Keratinocyte (primary cell): Measurements from ENCODE around the gene USH2A. TPM values are rescaled to one million over a fixed set of nuclear protein-coding genes. Genes with fewer than 3 reads are reported as not detected.

Source experiments
- DNase-seq: peaks from one replicate; pipeline ENCODE4 v3.0.0-alpha.2; 2011; ENCODE audit warnings: low read depth, missing footprints, low spot score
- FAIRE-seq: peaks from 2 replicates; lab custom pipeline; 2011; peaks lifted over from hg19 to GRCh38; lab: Jason Lieb, UNC
- H2AFZ ChIP-seq: 2 replicates; pipeline ENCODE4 v1.6.0; 2012; ENCODE audit warnings: low read length, control low read depth, inconsistent platforms; ENCODE audit not compliant: control insufficient read depth
- H3K27ac ChIP-seq: 2 replicates; pipeline ENCODE4 v1.5.1; 2011; ENCODE audit warnings: low read length; ENCODE audit not compliant: control insufficient read depth, insufficient read depth
- H3K27me3 ChIP-seq: 3 replicates; pipeline ENCODE4 v1.6.0; 2011; ENCODE audit warnings: low read length; ENCODE audit not compliant: control insufficient read depth, insufficient read depth; ENCODE audit errors: extremely low read depth
- H3K36me3 ChIP-seq, 2 experiments: 2 replicates in 1 of 2; 3 replicates in 1 of 2; pipeline ENCODE4 v1.5.1; 2011; ENCODE audit warnings: low read length in 2 of 2, mild to moderate bottlenecking in 1 of 2; ENCODE audit not compliant: control insufficient read depth in 2 of 2, insufficient read depth in 2 of 2; ENCODE audit errors: extremely low read depth in 1 of 2
- H3K4me1 ChIP-seq: 3 replicates; pipeline ENCODE4 v1.5.1; 2011; ENCODE audit warnings: low read length; ENCODE audit not compliant: control insufficient read depth, insufficient read depth; ENCODE audit errors: extremely low read depth
- H3K4me2 ChIP-seq: 3 replicates; pipeline ENCODE4 v1.6.0; 2011; ENCODE audit warnings: low read depth, low read length; ENCODE audit not compliant: control insufficient read depth, insufficient read depth; ENCODE audit errors: extremely low read depth
- H3K4me3 ChIP-seq, 3 experiments: fragments of 200-600 bp in 1 of 3; sonication (generic) in 1 of 3; 2 replicates in 2 of 3; 3 replicates in 1 of 3; pipeline ENCODE4 v1.5.1; 2011 to 2016; ENCODE audit warnings: low read length in 3 of 3, mild to moderate bottlenecking in 3 of 3, control low read depth in 2 of 3, inconsistent platforms in 1 of 3, low read depth in 1 of 3, mixed read lengths in 1 of 3, mixed run types in 1 of 3, moderate library complexity in 1 of 3; ENCODE audit not compliant: control insufficient read depth in 2 of 3, insufficient read depth in 2 of 3; ENCODE audit errors: extremely low read depth in 1 of 3
- H3K79me2 ChIP-seq: 2 replicates; pipeline ENCODE4 v1.6.0; 2012; ENCODE audit warnings: low read length; ENCODE audit not compliant: control insufficient read depth, insufficient read depth
- H3K9ac ChIP-seq: 3 replicates; pipeline ENCODE4 v1.6.0; 2011; ENCODE audit warnings: low read length; ENCODE audit not compliant: control insufficient read depth, insufficient read depth; ENCODE audit errors: extremely low read depth
- H3K9me1 ChIP-seq: 3 replicates; pipeline ENCODE4 v1.6.0; 2011; ENCODE audit warnings: low read length; ENCODE audit not compliant: control insufficient read depth, insufficient read depth; ENCODE audit errors: extremely low read depth
- H3K9me3 ChIP-seq: 2 replicates; pipeline ENCODE4 v1.5.1; 2012; ENCODE audit warnings: low read depth, low read length; ENCODE audit not compliant: control insufficient read depth
- H4K20me1 ChIP-seq: 3 replicates; pipeline ENCODE4 v1.6.0; 2011; ENCODE audit warnings: low read length; ENCODE audit not compliant: control insufficient read depth, insufficient read depth; ENCODE audit errors: extremely low read depth
- EZH2 ChIP-seq: IDR thresholded peaks from one replicate; pipeline ENCODE4 v1.6.1; 2012; ENCODE audit warnings: inconsistent platforms, mild to moderate bottlenecking, low read length, moderate library complexity
- dilution Hi-C: fragments of 300-500 bp; cut with MboI; formaldehyde crosslinking; loops from one replicate; pipeline ENCODE4 v1.7.0; 2020; ENCODE audit warnings: low sequenced_read_pairs; ENCODE audit not compliant: extremely low pct_ligation_motif_present
- polyA plus RNA-seq, 5 experiments: library from polyadenylated mRNA; depleted of rRNA in 3 of 5; stranded (reverse) in 3 of 5; stranded (forward) in 1 of 5; unstranded in 1 of 5; fragments of >200 nt; gene quantifications; 1 replicate in 1 of 5; 2 replicates in 3 of 5; 3 replicates in 1 of 5; pipeline versions ENCODE4 v1.2.1 to v1.2.3, GENCODE V29; 2011 to 2012; ENCODE audit warnings: missing spikeins in 2 of 5, low read depth in 1 of 5, low replicate concordance in 1 of 5
- TF ChIP-seq, protein P1 (sequence below), 3 experiments: IDR thresholded peaks in 1 of 3; conservative IDR thresholded peaks in 1 of 3; optimal IDR thresholded peaks in 1 of 3; 2 replicates in 2 of 3; 3 replicates in 1 of 3; pipeline versions ENCODE3 to v1.5.1; 2011; ENCODE audit warnings: low read length in 3 of 3, mild to moderate bottlenecking in 3 of 3, moderate library complexity in 2 of 3, control low read depth in 1 of 3, inconsistent platforms in 1 of 3; ENCODE audit not compliant: insufficient read depth in 2 of 3; ENCODE audit errors: extremely low read depth in 1 of 3

The USH2A gene
- polyA plus RNA-seq, 1 donor (not counting 4 experiments of a cell fraction or from before 2014, with no cell fraction given): not detected

DNA sequence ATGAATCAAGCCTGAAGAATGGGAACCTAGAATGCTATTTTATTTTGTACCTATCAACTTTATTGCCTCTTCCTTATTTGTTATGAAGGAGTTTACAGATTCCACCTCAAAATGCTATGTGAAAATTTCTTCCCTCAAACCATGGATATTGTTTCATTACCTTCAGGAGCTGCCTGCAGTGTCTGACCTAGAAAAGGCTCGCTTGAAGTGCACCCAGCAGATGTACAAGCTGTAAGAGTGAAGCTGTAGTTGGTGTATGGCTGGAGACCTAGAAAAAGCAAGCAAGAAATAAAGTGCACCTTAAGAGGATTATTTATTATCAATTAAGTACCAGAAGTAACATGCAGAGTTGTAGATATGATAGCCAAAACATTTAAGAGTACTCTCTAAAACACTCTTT lies 656.7 kb downstream of the USH2A start:
- no peak for FAIRE-seq

GRCh38 chr1:215765833-215766232 lies 657.4 kb downstream of the USH2A start:
- Histone ChIP-seq H3K4me2 (no peak overlapping the region), H4K20me1 (no peaks in the 10 kb centered on the region), H3K27me3 (no peaks in the 10 kb centered on the region), H2AFZ (no peak overlapping the region), H3K4me1 (no peaks in the 10 kb centered on the region), H3K36me3 (no peaks in the 10 kb centered on the region), H3K4me3 (no peak overlapping the region), H3K9me1 (no peaks in the 10 kb centered on the region), H3K79me2 (no peaks in the 10 kb centered on the region), H3K9me3 (no peaks in the 10 kb centered on the region), H3K9ac (no peak overlapping the region), H3K27ac (no peak overlapping the region)
- FAIRE-seq (no peak), DNase-seq (no peak)
- dilution Hi-C loops: no loop called here
- TF ChIP-seq, protein P1, sequence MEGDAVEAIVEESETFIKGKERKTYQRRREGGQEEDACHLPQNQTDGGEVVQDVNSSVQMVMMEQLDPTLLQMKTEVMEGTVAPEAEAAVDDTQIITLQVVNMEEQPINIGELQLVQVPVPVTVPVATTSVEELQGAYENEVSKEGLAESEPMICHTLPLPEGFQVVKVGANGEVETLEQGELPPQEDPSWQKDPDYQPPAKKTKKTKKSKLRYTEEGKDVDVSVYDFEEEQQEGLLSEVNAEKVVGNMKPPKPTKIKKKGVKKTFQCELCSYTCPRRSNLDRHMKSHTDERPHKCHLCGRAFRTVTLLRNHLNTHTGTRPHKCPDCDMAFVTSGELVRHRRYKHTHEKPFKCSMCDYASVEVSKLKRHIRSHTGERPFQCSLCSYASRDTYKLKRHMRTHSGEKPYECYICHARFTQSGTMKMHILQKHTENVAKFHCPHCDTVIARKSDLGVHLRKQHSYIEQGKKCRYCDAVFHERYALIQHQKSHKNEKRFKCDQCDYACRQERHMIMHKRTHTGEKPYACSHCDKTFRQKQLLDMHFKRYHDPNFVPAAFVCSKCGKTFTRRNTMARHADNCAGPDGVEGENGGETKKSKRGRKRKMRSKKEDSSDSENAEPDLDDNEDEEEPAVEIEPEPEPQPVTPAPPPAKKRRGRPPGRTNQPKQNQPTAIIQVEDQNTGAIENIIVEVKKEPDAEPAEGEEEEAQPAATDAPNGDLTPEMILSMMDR (optimal IDR thresholded peaks at IDR 0.05 in 1 of 3, IDR thresholded peaks at IDR 0.05 in 1 of 3, conservative IDR thresholded peaks at IDR 0.05 in 1 of 3; ENCODE audit: extremely low read depth in 1 of 3, insufficient read depth in 2 of 3, low read length in 3 of 3): no peak
- TF ChIP-seq EZH2: no peak

More for the DNA sequence above, 656.7 kb downstream of the USH2A start:
- TF ChIP-seq, protein P1 (optimal IDR thresholded peaks at IDR 0.05 in 1 of 3, IDR thresholded peaks at IDR 0.05 in 1 of 3, conservative IDR thresholded peaks at IDR 0.05 in 1 of 3; ENCODE audit: extremely low read depth in 1 of 3, insufficient read depth in 2 of 3, low read length in 3 of 3): no peak
- TF ChIP-seq EZH2: no peak
- Histone ChIP-seq H2AFZ (no peak overlapping the region), H3K4me2 (no peak overlapping the region), H3K4me1 (no peaks in the 10 kb centered on the region), H3K79me2 (no peaks in the 10 kb centered on the region), H3K36me3 (no peaks in the 10 kb centered on the region), H3K9me3 (no peaks in the 10 kb centered on the region), H3K9me1 (no peaks in the 10 kb centered on the region), H3K4me3 (no peak overlapping the region), H3K9ac (no peak overlapping the region), H3K27me3 (no peaks in the 10 kb centered on the region), H4K20me1 (no peaks in the 10 kb centered on the region), H3K27ac (no peak overlapping the region)
- dilution Hi-C loops: no loop called here
- no peak for DNase-seq
